Mammary epithelial cell (primary cell): ENCODE measurements around the gene ORMDL3.

Source experiments
- CTCF ChIP-seq, 2 donors: IDR thresholded peaks in 1 of 2; conservative IDR thresholded peaks in 1 of 2; 2 replicates each; pipeline ENCODE4 v1.5.1; 2011 to 2012; ENCODE audit warnings: inconsistent platforms in 2 of 2, low read length in 2 of 2, mild to moderate bottlenecking in 2 of 2, control low read depth in 1 of 2, low read depth in 1 of 2; ENCODE audit not compliant: insufficient read depth in 1 of 2; ENCODE audit errors: extremely low read depth in 1 of 2
- EZH2 ChIP-seq: IDR thresholded peaks from 2 replicates; pipeline ENCODE4 v1.6.1; 2012; ENCODE audit warnings: low read length, inconsistent platforms, borderline replicate concordance

DNA sequence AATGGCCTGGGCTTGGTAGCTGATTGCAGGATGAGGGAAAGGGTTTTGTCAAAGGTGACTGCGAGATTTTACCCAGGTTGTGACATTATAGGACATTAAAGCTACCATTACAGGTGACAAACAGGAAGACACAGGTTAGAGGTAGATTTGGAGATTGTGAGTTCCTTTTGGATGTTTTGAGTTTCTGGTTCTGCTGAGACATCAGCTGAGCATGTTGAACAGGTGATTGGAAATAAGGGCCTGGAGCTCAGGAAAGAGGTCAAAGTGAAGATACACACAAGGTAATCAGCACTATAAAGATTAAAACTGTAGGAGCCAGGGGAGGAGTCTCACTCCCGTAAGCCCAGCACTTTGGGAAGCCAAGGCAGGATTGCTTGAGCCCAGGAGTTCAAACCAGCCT, 41.4 kb upstream of the ORMDL3 start:
- TF ChIP-seq CTCF (conservative IDR thresholded peaks at IDR 0.05 in 1 of 2, IDR thresholded peaks at IDR 0.05 in 1 of 2; ENCODE audit: extremely low read depth in 1 of 2, insufficient read depth in 1 of 2, low read depth in 1 of 2, low read length in 2 of 2) (no peak), EZH2 (no peak)
